Iris pigment epithelial cell (primary cell): Measurements from ENCODE around the gene NCOA7.

Source experiments
- DNase-seq: peaks from one replicate; pipeline ENCODE4 v3.0.0-alpha.2; 2011; ENCODE audit warnings: low read depth

Gene NCOA7

GRCh38 chr6:125979101-125979500, 188.3 kb downstream of the NCOA7 start:
- no peak for DNase-seq
